ENCODE measurements around the gene TIGD7. TPM values are rescaled to one million over a fixed set of nuclear protein-coding genes. Genes with fewer than 3 reads are reported as not detected.
"Not testable (repeated sequence)": the region's sequence is repeated elsewhere in the genome, so short reads cannot be mapped to it uniquely, and the experiment has no call there.

Gene TIGD7
- polyA plus RNA-seq, 10 donors, result 7.2 to 11.6 (median 8.4) TPM

GRCh38 chr16:3283543-3284447, 21.4 kb downstream of the TIGD7 start:
- DNase-seq, result peak in 1 of 3 donors; percentile 23

- DNase-seq, result peak; percentile 97 to 99 (median 99)
These were observed 22.3 kb downstream of the TIGD7 start, which contains the start of gene ZNF263 for GRCh38 chr16:3282730-3283542. TSS of gene ZNF263 (plus strand) at chr16:3283491. CDS start at chr16:3283819, 328 bp downstream.

GRCh38 chr16:3282103-3282729, 23.0 kb downstream of the TIGD7 start:
- DNase-seq, result no peak

- no peak for DNase-seq
These were observed 23.9 kb downstream of the TIGD7 start for GRCh38 chr16:3281222-3281820.

GRCh38 chr16:3276679-3277078, 28.6 kb downstream of the TIGD7 start:
- DNase-seq, result no peak

- DNase-seq, result no peak
These were observed 30.3 kb downstream of the TIGD7 start for GRCh38 chr16:3274947-3275346.

GRCh38 chr16:3274490-3274889, 30.7 kb downstream of the TIGD7 start:
- DNase-seq, result no peak

- DNase-seq, result not testable (repeated sequence)
These were observed 33.9 kb downstream of the TIGD7 start for GRCh38 chr16:3271281-3271680.

- not testable (repeated sequence) for DNase-seq
These were observed 34.5 kb downstream of the TIGD7 start for GRCh38 chr16:3270718-3271117.

GRCh38 chr16:3268294-3268693, 36.9 kb downstream of the TIGD7 start:
- no peak for DNase-seq

GRCh38 chr16:3266873-3267537, 38.2 kb downstream of the TIGD7 start:
- peak; percentile 10 to 31 (median 11) for DNase-seq

- peak; percentile 97 to 99 (median 99) for DNase-seq
These were observed 40.8 kb downstream of the TIGD7 start for GRCh38 chr16:3264137-3265036.

GRCh38 chr16:3262517-3262916, 42.7 kb downstream of the TIGD7 start:
- no peak for DNase-seq

GRCh38 chr16:3259836-3260235, 45.4 kb downstream of the TIGD7 start:
- no peak for DNase-seq

- no peak for DNase-seq
These were observed 48.3 kb downstream of the TIGD7 start for GRCh38 chr16:3256866-3257465.

GRCh38 chr16:3256146-3256865, 48.9 kb downstream of the TIGD7 start, which contains the start of gene MEFV:
TSS of gene MEFV (minus strand) at chr16:3256633. CDS start at chr16:3256587, 46 bp downstream.
- DNase-seq, result peak in 1 of 3 donors; percentile 20

GRCh38 chr16:3254309-3254708, 50.9 kb downstream of the TIGD7 start:
- DNase-seq, result no peak

GRCh38 chr16:3252967-3253366, 52.3 kb downstream of the TIGD7 start:
- no peak for DNase-seq

- DNase-seq, result no peak
These were observed 55.8 kb downstream of the TIGD7 start for GRCh38 chr16:3249451-3249850.
